Endodermal cell (in vitro differentiated cells): ENCODE results near the gene KLHDC4. TPM values are rescaled to one million over a fixed set of nuclear protein-coding genes. Genes with fewer than 3 reads are reported as not detected.

Experiments
- DNase-seq: peaks from one replicate; pipeline ENCODE4 v3.0.0-alpha.2; 2017
- H3K27ac ChIP-seq: 2 replicates; pipeline ENCODE4 v1.5.1; 2013; ENCODE audit warnings: mild to moderate bottlenecking, low read depth, low read length, moderate library complexity
- H3K27me3 ChIP-seq: 2 replicates; pipeline ENCODE4 v1.6.1; 2013; ENCODE audit warnings: mild to moderate bottlenecking, low read length, moderate library complexity; ENCODE audit not compliant: insufficient read depth, control insufficient read depth, poor library complexity, severe bottlenecking
- H3K36me3 ChIP-seq: 2 replicates; pipeline ENCODE4 v1.7.0; 2013; ENCODE audit warnings: mild to moderate bottlenecking, low read length, moderate library complexity; ENCODE audit not compliant: control insufficient read depth, insufficient read depth
- H3K4me1 ChIP-seq: one replicate; pipeline ENCODE4 v1.7.0; 2013; ENCODE audit warnings: low read length; ENCODE audit not compliant: control insufficient read depth, insufficient read depth
- H3K4me3 ChIP-seq: 2 replicates; pipeline ENCODE4 v1.5.1; 2013; ENCODE audit warnings: mild to moderate bottlenecking, low read length, moderate library complexity
- H3K9ac ChIP-seq: 2 replicates; pipeline ENCODE4 v1.6.1; 2013; ENCODE audit warnings: mild to moderate bottlenecking, low read length, moderate library complexity; ENCODE audit not compliant: poor library complexity, severe bottlenecking; ENCODE audit errors: extremely low read depth
- H3K9me3 ChIP-seq: 2 replicates; pipeline ENCODE4 v1.6.1; 2013; ENCODE audit warnings: mild to moderate bottlenecking, low read length, moderate library complexity; ENCODE audit not compliant: control insufficient read depth
- H3K27ac Mint-ChIP-seq: 2 replicates; pipeline ENCODE4 v1.8.0; 2020; ENCODE audit warnings: mixed read lengths
- H3K27me3 Mint-ChIP-seq: 2 replicates; pipeline ENCODE4 v1.8.0; 2021; ENCODE audit warnings: mild to moderate bottlenecking, mixed read lengths; ENCODE audit not compliant: insufficient read depth
- H3K36me3 Mint-ChIP-seq: 2 replicates; pipeline ENCODE4 v1.8.0; 2020; ENCODE audit warnings: low read depth, mixed read lengths
- H3K4me1 Mint-ChIP-seq: 2 replicates; pipeline ENCODE4 v1.8.0; 2020; ENCODE audit warnings: mixed read lengths
- H3K4me3 Mint-ChIP-seq: 2 replicates; pipeline ENCODE4 v1.8.0; 2020; ENCODE audit warnings: mild to moderate bottlenecking, moderate library complexity, mixed read lengths
- H3K9me3 Mint-ChIP-seq: 2 replicates; pipeline ENCODE4 v1.8.0; 2020; ENCODE audit warnings: mild to moderate bottlenecking, mixed read lengths
- WGBS, 2 experiments: methylation state at CpG; one replicate each; pipeline versions ENCODE4 v1.1.5 to v1.1.7; 2013; ENCODE audit warnings: missing lambda C conversion rate in 2 of 2, mixed read lengths in 1 of 2; ENCODE audit not compliant: insufficient coverage in 1 of 2, insufficient read length in 1 of 2; 5-methylcytosine and 5-hydroxymethylcytosine counted together
- total RNA-seq, 2 donors: library from RNA; stranded (reverse); fragmentation: NEBNext Ultra II Directional in 1 of 2; extraction: Animal tissue kit (Norgen Biotek cat#: 25700) in 1 of 2; gene quantifications; 2 replicates in 1 of 2; 3 replicates in 1 of 2; pipeline ENCODE4 v1.2.1, GENCODE V29; 2021
- TF ChIP-seq, protein P1 (sequence below): fragments of 200-600 bp; sonication (generic); conservative IDR thresholded peaks from 2 replicates; pipeline ENCODE4 v1.5.0; 2021; ENCODE audit warnings: antibody characterized with exemption, mild to moderate bottlenecking

Gene KLHDC4
- total RNA-seq, 2 donors from 2014 or later, result 52.8 to 58.8 TPM

DNA sequence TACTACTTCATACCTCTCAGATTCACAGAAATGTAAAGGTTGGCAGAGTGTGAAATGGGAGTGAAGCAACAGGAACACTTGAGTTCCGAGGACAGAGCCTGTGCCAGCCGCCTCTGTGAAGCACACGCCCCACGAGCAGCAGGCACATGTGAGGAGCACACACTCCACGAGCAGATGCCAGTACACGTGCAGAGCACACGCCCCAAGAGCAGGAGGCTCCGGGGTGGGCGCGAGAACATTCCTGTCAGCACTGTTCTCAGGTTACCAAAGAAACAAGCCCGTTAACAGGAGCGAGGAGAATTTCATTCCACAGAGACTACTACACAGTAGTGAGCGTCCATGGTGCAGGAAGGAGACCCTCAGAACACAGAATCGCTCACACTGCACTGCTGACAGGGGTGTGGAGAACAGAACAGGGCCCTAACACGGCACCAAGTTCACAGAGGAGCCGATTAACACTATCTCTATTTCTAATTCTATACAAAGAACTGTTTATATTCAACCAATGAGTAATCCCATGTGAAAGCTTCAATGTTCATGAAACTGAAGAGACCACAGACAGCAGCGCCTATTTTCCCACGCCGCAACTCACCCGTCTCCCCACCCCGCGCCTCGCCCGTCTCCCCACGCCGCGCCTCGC is 40.1 kb downstream of the KLHDC4 start:
- Mint-ChIP-seq H3K36me3 (peaks cover 75% of the 10 kb centered on the region), H3K27me3 (no peaks in the 10 kb centered on the region), H3K9me3 (no peaks in the 10 kb centered on the region), H3K4me1 (no peaks in the 10 kb centered on the region), H3K27ac (no peak overlapping the region), H3K4me3 (no peak overlapping the region)
- no peak for DNase-seq
- Histone ChIP-seq H3K9me3 (no peaks in the 10 kb centered on the region), H3K36me3 (peaks cover 56% of the 10 kb centered on the region), H3K9ac (no peak overlapping the region), H3K4me1 (no peaks in the 10 kb centered on the region), H3K4me3 (no peak overlapping the region), H3K27me3 (no peaks in the 10 kb centered on the region), H3K27ac (no peak overlapping the region)
- WGBS, 2 experiments, result 90 to 93% methylated on average over 16 to 20 of the region's 28 CpGs
- TF ChIP-seq, protein P1, sequence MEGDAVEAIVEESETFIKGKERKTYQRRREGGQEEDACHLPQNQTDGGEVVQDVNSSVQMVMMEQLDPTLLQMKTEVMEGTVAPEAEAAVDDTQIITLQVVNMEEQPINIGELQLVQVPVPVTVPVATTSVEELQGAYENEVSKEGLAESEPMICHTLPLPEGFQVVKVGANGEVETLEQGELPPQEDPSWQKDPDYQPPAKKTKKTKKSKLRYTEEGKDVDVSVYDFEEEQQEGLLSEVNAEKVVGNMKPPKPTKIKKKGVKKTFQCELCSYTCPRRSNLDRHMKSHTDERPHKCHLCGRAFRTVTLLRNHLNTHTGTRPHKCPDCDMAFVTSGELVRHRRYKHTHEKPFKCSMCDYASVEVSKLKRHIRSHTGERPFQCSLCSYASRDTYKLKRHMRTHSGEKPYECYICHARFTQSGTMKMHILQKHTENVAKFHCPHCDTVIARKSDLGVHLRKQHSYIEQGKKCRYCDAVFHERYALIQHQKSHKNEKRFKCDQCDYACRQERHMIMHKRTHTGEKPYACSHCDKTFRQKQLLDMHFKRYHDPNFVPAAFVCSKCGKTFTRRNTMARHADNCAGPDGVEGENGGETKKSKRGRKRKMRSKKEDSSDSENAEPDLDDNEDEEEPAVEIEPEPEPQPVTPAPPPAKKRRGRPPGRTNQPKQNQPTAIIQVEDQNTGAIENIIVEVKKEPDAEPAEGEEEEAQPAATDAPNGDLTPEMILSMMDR, result no peak

DNA sequence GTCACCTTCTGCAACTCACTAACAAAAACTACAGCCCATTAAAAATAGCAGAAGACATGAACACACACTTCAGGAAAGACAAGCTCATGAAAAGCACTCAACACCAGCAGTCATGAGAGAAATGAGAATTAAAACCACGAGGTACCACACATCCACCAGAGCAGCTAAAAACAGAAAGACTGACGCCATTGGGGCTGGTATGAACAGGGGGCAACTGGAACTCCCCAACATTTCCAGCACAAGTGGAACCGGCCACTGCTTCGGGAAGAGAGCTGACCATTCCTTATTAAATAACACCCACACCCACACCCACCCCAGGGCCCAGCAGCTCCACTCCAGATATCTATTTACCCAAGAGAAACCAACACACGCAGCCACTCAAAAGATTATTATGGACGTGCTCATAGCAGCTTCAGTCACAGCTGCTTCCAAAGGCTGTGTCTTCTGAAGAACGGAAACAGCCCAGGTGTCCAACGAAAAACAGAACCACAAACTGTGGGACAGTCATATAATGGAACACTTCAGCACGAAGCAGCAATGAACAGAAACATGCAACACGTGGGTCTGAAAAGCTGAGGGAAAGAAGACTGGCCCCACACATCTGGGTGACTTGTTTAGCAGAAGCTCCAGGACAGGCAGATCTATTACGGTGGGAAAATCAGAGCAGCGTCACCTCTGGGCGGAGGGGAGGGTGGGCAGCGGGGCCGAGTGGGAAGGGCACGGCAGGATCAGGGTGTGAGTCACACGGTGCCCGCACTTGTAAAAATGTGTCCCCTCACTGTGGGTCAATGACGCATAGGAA is 41.1 kb downstream of the KLHDC4 start:
- WGBS, 2 experiments, result 95 to 96% methylated on average over 17 to 19 of the region's 19 CpGs
- Mint-ChIP-seq H3K27ac (no peak overlapping the region), H3K9me3 (no peaks in the 10 kb centered on the region), H3K36me3 (peaks cover 76% of the 10 kb centered on the region), H3K4me3 (no peak overlapping the region), H3K27me3 (no peaks in the 10 kb centered on the region), H3K4me1 (no peaks in the 10 kb centered on the region)
- no peaks in the 10 kb centered on the region for H3K27me3 ChIP-seq
- DNase-seq, result no peak
- no peak overlapping the region for H3K27ac ChIP-seq
- peaks cover 54% of the 10 kb centered on the region for H3K36me3 ChIP-seq
- H3K9me3 ChIP-seq, result no peaks in the 10 kb centered on the region
- no peaks in the 10 kb centered on the region for H3K4me1 ChIP-seq
- TF ChIP-seq, protein P1, result no peak
- H3K4me3 ChIP-seq, result no peak overlapping the region
- H3K9ac ChIP-seq, result no peak overlapping the region

DNA sequence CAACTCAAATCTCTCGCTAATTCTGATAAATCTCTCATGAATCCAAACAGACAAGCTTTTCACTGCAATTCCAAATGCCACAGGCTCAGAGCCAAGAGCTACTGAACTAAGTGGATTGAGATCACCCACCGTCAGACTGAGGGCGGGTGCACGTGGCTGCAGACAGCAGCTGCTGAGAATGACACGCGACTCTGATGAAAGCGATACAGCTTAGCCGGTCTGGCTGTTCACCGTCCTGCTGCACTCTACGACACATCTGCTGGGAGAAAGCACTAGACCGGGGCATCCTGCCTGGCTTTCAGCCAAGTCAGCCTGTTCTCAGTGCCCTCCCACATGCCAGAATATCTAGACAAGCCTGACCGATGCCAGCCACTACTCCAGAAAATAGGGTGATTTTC is 42.6 kb downstream of the KLHDC4 start:
- Mint-ChIP-seq H3K4me1 (no peaks in the 10 kb centered on the region), H3K9me3 (peaks cover 7% of the 10 kb centered on the region), H3K36me3 (peaks cover 79% of the 10 kb centered on the region), H3K4me3 (no peak overlapping the region), H3K27ac (no peak overlapping the region), H3K27me3 (no peaks in the 10 kb centered on the region)
- Histone ChIP-seq H3K9ac (no peak overlapping the region), H3K36me3 (peaks cover 42% of the 10 kb centered on the region), H3K27ac (peak overlapping the region; percentile 61), H3K27me3 (no peaks in the 10 kb centered on the region), H3K4me1 (no peaks in the 10 kb centered on the region), H3K9me3 (no peaks in the 10 kb centered on the region), H3K4me3 (no peak overlapping the region)
- WGBS, 2 experiments, result 95% methylated on average over 12 of the region's 12 CpGs
- TF ChIP-seq, protein P1, result no peak
- DNase-seq, result no peak
